ENCODE data around the gene NMBR. TPM values are rescaled to one million over a fixed set of nuclear protein-coding genes. Genes with fewer than 3 reads are reported as not detected.
"Not testable (repeated sequence)": the region's sequence is repeated elsewhere in the genome, so short reads cannot be mapped to it uniquely, and the experiment has no call there.

NMBR gene
- 0.14 TPM for polyA plus RNA-seq (ENCODE audit: insufficient read length)

GRCh38 chr6:142146828-142147662 is at the start of gene NMBR, which contains the start of gene VTA1:
NMBR (minus strand) TSS chr6:142147122; CDS start chr6:142088658, 58,464 bp downstream.
VTA1 (plus strand) TSS chr6:142147263; CDS start chr6:142147288, 25 bp downstream.
- peak; percentile 99 for DNase-seq

GRCh38 chr6:142195862-142196541 is 49.1 kb upstream of the NMBR start:
- DNase-seq = no peak

- DNase-seq = no peak
These were observed 46.7 kb upstream of the NMBR start for GRCh38 chr6:142193621-142194020.

DNA sequence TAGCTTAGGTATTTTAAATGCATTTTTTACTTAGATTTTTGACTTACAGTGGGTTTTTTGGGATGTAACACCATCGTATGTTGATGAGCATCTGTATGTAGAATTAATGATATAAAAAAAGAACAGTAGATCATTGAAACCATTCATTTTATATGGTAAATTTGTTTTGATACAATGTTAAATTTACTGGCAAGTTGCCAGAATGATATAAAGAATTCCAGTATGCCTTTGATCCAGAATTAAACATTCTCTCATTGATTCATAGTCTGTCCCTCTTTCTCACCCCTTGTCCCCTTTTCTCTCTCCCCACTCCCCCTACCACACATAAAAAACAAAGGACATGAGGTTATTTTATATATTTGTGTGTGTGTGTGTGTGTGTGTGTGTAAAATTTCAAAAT is 45.4 kb upstream of the NMBR start:
- DNase-seq = no peak

DNA sequence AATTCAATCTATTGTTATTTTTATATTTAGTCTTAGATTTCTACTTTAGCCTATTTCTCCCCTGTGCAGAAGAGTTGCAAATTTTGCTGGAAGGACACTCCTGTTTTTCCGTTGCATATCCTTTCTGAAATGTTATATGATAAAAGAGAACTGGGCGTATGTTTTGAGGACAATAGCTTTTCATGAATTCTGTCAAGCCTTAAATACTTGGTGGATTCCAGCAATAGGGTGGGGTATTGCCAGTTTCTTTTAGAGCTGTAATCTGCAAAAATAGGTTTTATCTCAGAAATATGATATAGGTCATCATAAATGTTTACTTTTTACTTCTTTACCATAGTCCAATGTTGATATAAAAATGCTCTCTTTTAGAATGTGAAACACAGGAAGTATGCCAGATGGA is 42.1 kb upstream of the NMBR start:
- no peak for DNase-seq

DNA sequence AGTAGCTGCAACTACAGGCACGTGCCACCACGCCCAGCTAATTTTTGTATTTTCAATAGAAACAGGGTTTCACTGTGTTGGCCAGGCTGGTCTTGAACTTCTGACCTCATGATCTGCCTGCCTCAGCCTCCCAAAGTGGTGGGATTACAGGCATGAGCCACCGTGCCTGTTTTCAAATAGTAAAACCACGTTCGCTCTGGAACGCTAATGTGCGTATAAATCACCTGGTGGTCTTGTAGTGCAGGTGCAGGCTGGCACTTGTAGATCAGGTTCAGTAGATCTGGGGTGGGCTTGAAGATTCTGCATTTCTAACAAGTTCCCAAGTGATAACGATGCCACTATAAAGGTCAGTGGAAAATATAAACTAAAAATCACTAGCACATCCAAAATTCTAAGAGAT is 41.4 kb upstream of the NMBR start:
- not testable (repeated sequence) for DNase-seq

GRCh38 chr6:142187209-142187608 is 40.3 kb upstream of the NMBR start:
- DNase-seq = peak; percentile 8

DNA sequence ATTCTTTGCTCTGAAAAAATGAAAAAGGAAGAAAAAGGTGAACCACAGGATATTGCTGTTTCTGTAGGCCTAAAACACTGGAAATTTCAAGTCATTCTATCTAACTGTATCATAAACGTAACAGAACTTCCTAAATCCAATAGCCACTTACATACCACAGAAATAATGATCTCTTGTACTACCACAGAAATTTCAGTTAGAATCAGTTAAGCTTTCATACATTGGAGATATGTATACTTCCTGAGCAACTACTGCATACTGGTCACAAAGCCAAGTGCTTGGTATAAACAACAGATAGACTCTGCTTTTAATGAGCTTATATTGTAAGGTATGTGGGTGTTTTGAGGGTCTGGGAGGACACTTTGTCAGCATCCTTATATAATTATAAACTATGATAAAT is 38.7 kb upstream of the NMBR start:
- no peak for DNase-seq

GRCh38 chr6:142184307-142184706 is 37.4 kb upstream of the NMBR start:
- no peak for DNase-seq

- DNase-seq = no peak
These were observed 36.4 kb upstream of the NMBR start for GRCh38 chr6:142183351-142183750.

GRCh38 chr6:142182004-142182403 is 35.1 kb upstream of the NMBR start:
- DNase-seq = no peak

DNA sequence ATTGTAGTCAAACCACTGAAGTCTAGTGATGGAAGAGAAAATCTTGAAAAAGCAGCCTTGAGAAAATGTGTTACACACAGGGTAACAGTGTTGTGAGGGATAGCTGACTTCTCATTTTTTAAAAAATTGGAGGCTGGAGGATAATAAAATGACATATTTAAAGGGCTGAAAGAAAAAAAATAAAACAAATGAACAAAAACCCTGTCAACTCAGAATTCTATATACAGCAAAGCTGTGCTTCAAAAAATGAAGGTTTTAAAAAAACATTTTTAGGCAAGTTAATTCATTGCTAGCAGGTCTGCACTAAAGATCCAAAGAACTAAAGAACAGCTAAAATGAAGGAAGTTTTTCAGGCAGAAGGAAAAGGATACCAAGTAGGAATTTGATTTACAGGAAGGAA is 31.2 kb upstream of the NMBR start:
- no peak for DNase-seq

- no peak for DNase-seq
These were observed 27.8 kb upstream of the NMBR start for GRCh38 chr6:142174703-142175102.

DNA sequence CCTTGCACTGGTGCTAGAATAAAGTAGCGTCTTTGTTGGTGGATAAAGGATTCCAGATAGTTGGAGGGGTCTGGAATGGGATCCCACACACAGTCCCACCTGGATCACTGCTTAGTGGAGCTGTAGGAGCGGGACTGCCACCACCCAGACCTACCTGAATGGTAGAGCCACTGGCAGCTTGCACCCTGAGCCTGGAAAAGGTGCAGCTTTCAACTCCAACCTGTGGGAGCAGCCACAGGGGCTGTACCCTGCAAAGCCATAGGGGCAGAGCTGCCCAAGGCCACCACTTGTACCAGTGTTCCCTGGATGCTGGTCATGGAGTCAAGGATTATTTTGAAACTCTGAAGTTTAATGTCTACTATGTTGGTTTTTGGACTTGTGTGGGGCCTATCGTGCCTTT is 27.1 kb upstream of the NMBR start:
- no peak for DNase-seq

- no peak for DNase-seq
These were observed 25.8 kb upstream of the NMBR start for GRCh38 chr6:142172758-142173157.

GRCh38 chr6:142171351-142171750 is 24.4 kb upstream of the NMBR start:
- no peak for DNase-seq

GRCh38 chr6:142167486-142167885 is 20.6 kb upstream of the NMBR start:
- DNase-seq = no peak

GRCh38 chr6:142167071-142167470 is 20.1 kb upstream of the NMBR start:
- DNase-seq = no peak

DNA sequence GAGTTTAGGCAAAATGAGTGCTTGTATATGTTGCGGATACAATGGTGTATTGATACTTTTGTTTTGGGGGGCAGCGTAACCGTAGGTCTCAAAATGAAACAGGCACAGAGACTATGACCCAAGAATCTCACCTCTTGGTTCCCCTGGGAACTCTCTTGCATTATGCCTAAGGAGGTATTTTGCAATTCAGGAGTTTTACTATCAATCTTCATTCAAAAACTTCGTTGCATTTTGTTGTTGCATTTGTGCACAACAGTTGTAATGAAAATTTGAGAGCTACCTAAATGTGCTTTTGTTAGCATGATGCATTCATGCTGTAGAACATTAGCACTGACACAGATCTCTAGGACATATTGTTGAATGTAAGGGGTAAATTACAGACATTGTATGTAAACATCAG is 18.3 kb upstream of the NMBR start:
- DNase-seq = no peak

GRCh38 chr6:142162780-142163179 is 15.9 kb upstream of the NMBR start:
- no peak for DNase-seq

DNA sequence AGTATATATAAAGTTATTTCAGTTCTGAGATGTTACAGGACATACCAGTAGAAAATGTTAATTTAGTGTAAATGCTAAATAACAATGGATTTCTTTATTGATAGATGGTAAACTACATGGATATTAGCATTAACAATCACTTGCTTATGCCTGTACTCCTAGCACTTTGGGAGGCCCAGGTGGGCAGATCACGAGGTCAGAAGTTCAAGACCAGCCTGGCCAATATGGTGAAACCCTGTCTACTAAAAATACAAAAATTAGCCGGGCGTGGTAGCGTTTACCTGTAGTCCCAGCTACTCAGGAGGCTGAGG is 9.8 kb upstream of the NMBR start:
- DNase-seq = not testable (repeated sequence)

DNA sequence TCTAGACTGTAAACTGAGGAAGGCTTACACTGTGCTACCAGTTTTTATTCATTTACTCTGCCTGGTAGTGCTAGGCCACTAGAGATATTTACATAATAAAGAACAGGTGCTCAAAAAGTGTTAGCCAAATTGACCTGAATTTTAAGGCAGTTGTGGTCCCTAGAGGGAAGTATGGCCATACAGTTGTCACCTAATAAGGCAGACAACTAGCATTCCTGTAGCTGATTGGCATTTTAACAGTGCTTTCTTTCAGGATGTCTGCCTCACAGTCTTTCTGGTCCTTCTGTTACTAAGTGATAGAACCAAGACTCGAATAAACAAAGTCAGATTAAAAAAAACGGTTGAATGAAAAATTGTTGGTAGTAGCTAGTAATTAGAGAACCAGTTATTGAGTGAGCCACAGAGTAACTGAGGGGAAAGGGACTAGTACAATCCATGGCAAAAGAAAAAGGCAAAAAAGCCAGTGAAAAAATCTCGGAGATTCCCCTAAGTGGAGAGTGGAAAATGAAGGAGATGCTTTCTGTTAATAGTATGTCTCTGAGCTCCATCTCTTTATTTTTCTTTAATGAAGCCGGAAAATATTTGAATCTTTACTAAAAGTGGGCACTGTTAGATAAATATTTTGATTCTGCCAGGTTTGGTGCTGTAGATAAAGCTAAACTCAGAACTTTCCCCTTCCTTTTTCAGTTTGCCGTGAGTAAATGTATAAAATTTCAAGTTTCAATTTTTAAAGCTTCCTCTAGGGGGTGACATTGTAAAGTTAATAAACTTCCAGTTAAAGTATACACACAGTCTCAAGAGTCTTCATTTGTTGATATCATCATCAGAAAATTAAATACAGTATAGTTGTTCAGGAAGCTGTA is 9.2 kb upstream of the NMBR start:
- DNase-seq = peak; percentile 16

- DNase-seq = no peak
These were observed 8.2 kb upstream of the NMBR start for GRCh38 chr6:142155091-142155490.

Data from hindlimb muscle (tissue), 1 donor.